ENCODE results near the gene DNAH2.

DNAH2 gene

GRCh38 chr17:7716901-7717755 is at the start of gene DNAH2:
TSS of gene DNAH2 (plus strand) at chr17:7717744. CDS start at chr17:7719735, 1,991 bp downstream.
- DNase-seq: peak; percentile 31

GRCh38 chr17:7668482-7668881 is 49.1 kb upstream of the DNAH2 start:
- DNase-seq: no peak

GRCh38 chr17:7673239-7673638 is 44.3 kb upstream of the DNAH2 start:
- DNase-seq: peak; percentile 52

GRCh38 chr17:7674934-7675333 is 42.6 kb upstream of the DNAH2 start:
- DNase-seq: no peak

- no peak for DNase-seq
Measured at GRCh38 chr17:7676533-7676932, 41.0 kb upstream of the DNAH2 start.

GRCh38 chr17:7677388-7678067 is 40.0 kb upstream of the DNAH2 start:
- no peak for DNase-seq

GRCh38 chr17:7684851-7685532 is 32.6 kb upstream of the DNAH2 start:
- DNase-seq: no peak

- DNase-seq: peak; percentile 92
Measured at GRCh38 chr17:7685533-7686221, 31.9 kb upstream of the DNAH2 start.

- DNase-seq: peak; percentile 81
Measured at GRCh38 chr17:7686222-7687071, 31.1 kb upstream of the DNAH2 start.

- DNase-seq: peak; percentile 91
Measured at GRCh38 chr17:7687072-7687907, 30.3 kb upstream of the DNAH2 start, which contains the start of gene TP53. TSS of gene TP53 (minus strand) at chr17:7687490. CDS start at chr17:7676594, 10,896 bp downstream.

- DNase-seq: peak; percentile 97
Measured at GRCh38 chr17:7687908-7688807, 29.4 kb upstream of the DNAH2 start, which contains the start of gene WRAP53. TSS of gene WRAP53 (plus strand) at chr17:7688477. CDS start at chr17:7688649, 172 bp downstream.

- DNase-seq: no peak
Measured at GRCh38 chr17:7688808-7689316, 28.7 kb upstream of the DNAH2 start.

GRCh38 chr17:7695586-7695985 is 22.0 kb upstream of the DNAH2 start:
- no peak for DNase-seq

GRCh38 chr17:7697828-7698588 is 19.5 kb upstream of the DNAH2 start:
- DNase-seq: no peak

GRCh38 chr17:7700510-7700909 is 17.0 kb upstream of the DNAH2 start:
- DNase-seq: no peak

GRCh38 chr17:7701681-7702080 is 15.9 kb upstream of the DNAH2 start:
- DNase-seq: no peak

GRCh38 chr17:7702776-7703175 is 14.8 kb upstream of the DNAH2 start:
- DNase-seq: no peak
